Natural killer cell (primary cell): ENCODE measurements around the gene YPEL2. TPM values are rescaled to one million over a fixed set of nuclear protein-coding genes. Genes with fewer than 3 reads are reported as not detected.

ENCODE experiments used
- ATAC-seq, 3 donors: fragments of 150-1000 bp in 2 of 3; fragments of 200-7000 bp in 1 of 3; cut with Tn5 transposase; 1 replicate in 1 of 3; 2 replicates in 2 of 3; pipeline ENCODE4 v1.10.0; 2021; ENCODE audit warnings: mild to moderate bottlenecking in 2 of 3, moderate library complexity in 2 of 3
- DNase-seq, 2 donors: peaks; one replicate each; pipeline versions ENCODE4 v3.0.0 to v3.0.0-alpha.2; 2013 to 2021; ENCODE audit warnings: mixed read lengths in 1 of 2
- H3K27ac ChIP-seq: one replicate; pipeline ENCODE4 v1.5.1; 2013; ENCODE audit warnings: mild to moderate bottlenecking, low read length
- H3K27me3 ChIP-seq: one replicate; pipeline ENCODE4 v1.6.1; 2013; ENCODE audit warnings: low read length; ENCODE audit not compliant: control insufficient read depth, insufficient read depth
- H3K36me3 ChIP-seq: one replicate; pipeline ENCODE4 v1.6.1; 2013; ENCODE audit warnings: low read length; ENCODE audit not compliant: control insufficient read depth, insufficient read depth
- H3K4me1 ChIP-seq: one replicate; pipeline ENCODE4 v1.6.1; 2013; ENCODE audit warnings: low read length; ENCODE audit not compliant: control insufficient read depth, insufficient read depth
- H3K4me3 ChIP-seq: one replicate; pipeline ENCODE4 v1.5.1; 2013; ENCODE audit warnings: low read length
- H3K9me3 ChIP-seq: one replicate; pipeline ENCODE4 v1.6.1; 2013; ENCODE audit warnings: low read length; ENCODE audit not compliant: control insufficient read depth, insufficient read depth
- H3K27ac Mint-ChIP-seq, 2 donors: one replicate each; pipeline ENCODE4 v1.8.0; 2022; ENCODE audit warnings: mild to moderate bottlenecking in 2 of 2, mixed read lengths in 2 of 2, moderate library complexity in 1 of 2
- H3K27me3 Mint-ChIP-seq, 2 donors: one replicate each; pipeline ENCODE4 v1.8.0; 2022; ENCODE audit warnings: low read depth in 2 of 2, mixed read lengths in 2 of 2
- H3K36me3 Mint-ChIP-seq: one replicate; pipeline ENCODE4 v1.8.0; 2022; ENCODE audit warnings: mixed read lengths
- H3K4me1 Mint-ChIP-seq, 2 donors: one replicate each; pipeline ENCODE4 v1.8.0; 2022; ENCODE audit warnings: mixed read lengths in 2 of 2
- H3K4me3 Mint-ChIP-seq: one replicate; pipeline ENCODE4 v1.8.0; 2022; ENCODE audit warnings: mild to moderate bottlenecking, moderate library complexity, mixed read lengths
- H3K9me3 Mint-ChIP-seq, 2 donors: one replicate each; pipeline ENCODE4 v1.8.0; 2022; ENCODE audit warnings: mixed read lengths in 2 of 2
- CTCF ChIP-seq: fragments of 200-600 bp; IDR thresholded peaks from one replicate; pipeline ENCODE4 v1.8.0; 2022; ENCODE audit warnings: antibody characterized with exemption
- WGBS: methylation state at CpG from one replicate; pipeline ENCODE4 v1.1.7; 2013; ENCODE audit warnings: missing lambda C conversion rate; ENCODE audit not compliant: insufficient coverage; 5-methylcytosine and 5-hydroxymethylcytosine counted together
- intact Hi-C: fragments of 100-400 bp; cut with micrococcal nuclease; formaldehyde crosslinking; loops from one replicate; pipeline ENCODE4 v1.14.2; 2022
- total RNA-seq, 4 donors: library from RNA; stranded (reverse); fragments of 120-200 nt in 1 of 4; gene quantifications; one replicate each; pipeline versions ENCODE4 v1.2.3 to v1.2.4, GENCODE V29; 2013 to 2022

YPEL2 gene
- total RNA-seq, 3 donors from 2014 or later (not counting 1 experiment from before 2014, with no cell fraction given), result 30.5 to 35.6 (median 33.5) TPM

- H3K27ac ChIP-seq, result no peak overlapping the region
- no peak for TF ChIP-seq CTCF
- 87% methylated on average over 3 of the region's 4 CpGs for WGBS
These were observed 43.2 kb downstream of the YPEL2 start for GRCh38 chr17:59374612-59375011.

GRCh38 chr17:59375857-59376256, 44.4 kb downstream of the YPEL2 start:
- no peak for TF ChIP-seq CTCF
- ATAC-seq (no peak), DNase-seq (no peak)
- Histone ChIP-seq H3K9me3 (no peaks in the 10 kb centered on the region), H3K4me1 (peaks cover 23% of the 10 kb centered on the region), H3K27me3 (no peaks in the 10 kb centered on the region), H3K27ac (no peak overlapping the region), H3K36me3 (no peaks in the 10 kb centered on the region), H3K4me3 (no peak overlapping the region)
- Mint-ChIP-seq H3K4me3 (no peak overlapping the region), H3K4me1 (peaks cover 39 to 53% of the 10 kb centered on the region in 2 donors), H3K36me3 (no peaks in the 10 kb centered on the region), H3K9me3 (no peaks in the 10 kb centered on the region), H3K27me3 (no peaks in the 10 kb centered on the region), H3K27ac (no peak overlapping the region)
- intact Hi-C loops, result no loop called here

More at GRCh38 chr17:59374612-59375011, 43.2 kb downstream of the YPEL2 start:
- no peak for DNase-seq
- no peaks in the 10 kb centered on the region for H3K9me3 ChIP-seq
- Mint-ChIP-seq H3K27ac (peak overlapping the region in 1 of 2 donors; percentile 3), H3K4me3 (no peak overlapping the region), H3K27me3 (no peaks in the 10 kb centered on the region), H3K9me3 (no peaks in the 10 kb centered on the region), H3K36me3 (no peaks in the 10 kb centered on the region), H3K4me1 (peaks cover 35 to 53% of the 10 kb centered on the region in 2 donors)
- no peak overlapping the region for H3K4me3 ChIP-seq
- no peaks in the 10 kb centered on the region for H3K36me3 ChIP-seq
- peaks cover 30% of the 10 kb centered on the region for H3K4me1 ChIP-seq
- ATAC-seq, result no peak
- H3K27me3 ChIP-seq, result no peaks in the 10 kb centered on the region
- intact Hi-C loops, result no loop called here

- Mint-ChIP-seq H3K36me3 (no peaks in the 10 kb centered on the region), H3K4me1 (peaks cover 39 to 46% of the 10 kb centered on the region in 2 donors), H3K9me3 (no peaks in the 10 kb centered on the region), H3K27me3 (no peaks in the 10 kb centered on the region), H3K4me3 (no peak overlapping the region), H3K27ac (no peak overlapping the region)
- no peaks in the 10 kb centered on the region for H3K9me3 ChIP-seq
- WGBS, result 97% methylated on average over 4 of the region's 5 CpGs
- intact Hi-C loops, result no loop called here
- no peak overlapping the region for H3K27ac ChIP-seq
- H3K4me1 ChIP-seq, result peaks cover 17% of the 10 kb centered on the region
- no peak overlapping the region for H3K4me3 ChIP-seq
- no peaks in the 10 kb centered on the region for H3K36me3 ChIP-seq
- DNase-seq, result no peak
- ATAC-seq, result no peak
- no peak for TF ChIP-seq CTCF
- H3K27me3 ChIP-seq, result no peaks in the 10 kb centered on the region
These were observed 45.1 kb downstream of the YPEL2 start for GRCh38 chr17:59376506-59376905.

GRCh38 chr17:59377410-59377809, 46.0 kb downstream of the YPEL2 start:
- H3K9me3 Mint-ChIP-seq, result no peaks in the 10 kb centered on the region
- peaks cover 36 to 43% of the 10 kb centered on the region in 2 donors for H3K4me1 Mint-ChIP-seq
- H3K27ac Mint-ChIP-seq, result no peak overlapping the region
- no peak overlapping the region for H3K4me3 ChIP-seq
- no peak overlapping the region for H3K27ac ChIP-seq
- no peaks in the 10 kb centered on the region for H3K27me3 Mint-ChIP-seq
- WGBS, result 93% methylated on average over 3 of the region's 3 CpGs
- TF ChIP-seq CTCF, result no peak
- no peaks in the 10 kb centered on the region for H3K27me3 ChIP-seq
- no peaks in the 10 kb centered on the region for H3K9me3 ChIP-seq
- no peaks in the 10 kb centered on the region for H3K36me3 Mint-ChIP-seq
- no peaks in the 10 kb centered on the region for H3K36me3 ChIP-seq
- intact Hi-C loops, result no loop called here
- no peak overlapping the region for H3K4me3 Mint-ChIP-seq
- no peak for DNase-seq
- H3K4me1 ChIP-seq, result peaks cover 11% of the 10 kb centered on the region
- no peak for ATAC-seq
